IMR-90 (cell line): ENCODE data around the gene ACHE. TPM values are rescaled to one million over a fixed set of nuclear protein-coding genes. Genes with fewer than 3 reads are reported as not detected.

Source experiments
- ATAC-seq: fragments of 200-7000 bp; cut with Tn5 transposase; 2 replicates; pipeline ENCODE4 v1.9.1; 2020; ENCODE audit warnings: low read depth, mild to moderate bottlenecking, moderate library complexity
- BruUV-seq: library from RNA; stranded (reverse); fragments of 400-500 nt; replicated peaks from 2 replicates; lab custom pipeline; 2021; lab: Mats Ljungman, UMichigan
- CTCF ChIA-PET: fragments of 300-600 bp; formaldehyde crosslinking; extraction: SDS; loops from one replicate; lab custom pipeline; 2021; ENCODE audit warnings: antibody characterized with exemption; lab: Yijun Ruan, JAX
- POLR2A ChIA-PET: fragments of 300-600 bp; sonication (Branson Sonifier 250); formaldehyde crosslinking; loops from one replicate; lab custom pipeline; 2022; ENCODE audit warnings: antibody characterized with exemption; ENCODE audit not compliant: unreplicated experiment; lab: Charles Lee
- DNase-seq: peaks from one replicate; pipeline ENCODE4 v3.0.0; 2013
- H2AFZ ChIP-seq: replicated peaks from 2 replicates; pipeline ENCODE3; 2013; ENCODE audit warnings: low read length, mild to moderate bottlenecking; ENCODE audit not compliant: poor library complexity
- H2AK5ac ChIP-seq: 2 replicates; pipeline ENCODE4 v1.6.1; 2013; ENCODE audit warnings: low read depth, low read length, inconsistent platforms
- H2AK9ac ChIP-seq: replicated peaks from 2 replicates; pipeline ENCODE3; 2013; ENCODE audit warnings: mild to moderate bottlenecking, low read depth, low read length, moderate library complexity; ENCODE audit not compliant: poor library complexity
- H2BK120ac ChIP-seq: 2 replicates; pipeline ENCODE4 v1.6.1; 2013; ENCODE audit warnings: low read depth, low read length, inconsistent platforms
- H2BK15ac ChIP-seq: 3 replicates; pipeline ENCODE4 v1.6.1; 2013; ENCODE audit warnings: low read depth, low read length, inconsistent platforms
- H2BK20ac ChIP-seq: 2 replicates; pipeline ENCODE4 v1.6.1; 2013; ENCODE audit warnings: low read depth, mild to moderate bottlenecking, inconsistent platforms, low read length, moderate library complexity
- H2BK5ac ChIP-seq: 2 replicates; pipeline ENCODE4 v1.6.1; 2013; ENCODE audit warnings: mild to moderate bottlenecking, low read depth, low read length, inconsistent platforms; ENCODE audit not compliant: poor library complexity, severe bottlenecking
- H3K14ac ChIP-seq: replicated peaks from 2 replicates; pipeline ENCODE4 v1.6.1; 2013; ENCODE audit warnings: low read depth, low read length, inconsistent platforms
- H3K18ac ChIP-seq: 2 replicates; pipeline ENCODE4 v1.6.1; 2013; ENCODE audit warnings: low read depth, low read length, control low read depth
- H3K23ac ChIP-seq: 2 replicates; pipeline ENCODE4 v1.6.1; 2013; ENCODE audit warnings: low read depth, low read length, inconsistent platforms
- H3K27ac ChIP-seq: 2 replicates; pipeline ENCODE4 v1.5.1; 2013; ENCODE audit warnings: mild to moderate bottlenecking, control low read depth, low read length; ENCODE audit not compliant: insufficient read depth
- H3K27me3 ChIP-seq: 2 replicates; pipeline ENCODE4 v1.6.1; 2013; ENCODE audit warnings: low read length; ENCODE audit not compliant: control insufficient read depth, insufficient read depth
- H3K36me3 ChIP-seq: 2 replicates; pipeline ENCODE4 v1.6.1; 2013; ENCODE audit warnings: low read length, mixed read lengths; ENCODE audit not compliant: control insufficient read depth, insufficient read depth
- H3K4ac ChIP-seq: 2 replicates; pipeline ENCODE4 v1.6.1; 2013; ENCODE audit warnings: low read depth, low read length, inconsistent platforms
- H3K4me1 ChIP-seq: 2 replicates; pipeline ENCODE4 v1.6.1; 2013; ENCODE audit warnings: low read length, mixed read lengths; ENCODE audit not compliant: control insufficient read depth, insufficient read depth
- H3K4me2 ChIP-seq: 2 replicates; pipeline ENCODE4 v1.6.1; 2013; ENCODE audit warnings: low read depth, mild to moderate bottlenecking, control low read depth, low read length, moderate library complexity
- H3K4me3 ChIP-seq: 2 replicates; pipeline ENCODE4 v1.5.1; 2013; ENCODE audit warnings: low read depth, mild to moderate bottlenecking, control low read depth, low read length, moderate library complexity; ENCODE audit not compliant: insufficient read depth
- H3K56ac ChIP-seq: 2 replicates; pipeline ENCODE4 v1.6.1; 2013; ENCODE audit warnings: low read length, inconsistent platforms; ENCODE audit not compliant: insufficient read depth; ENCODE audit errors: extremely low read depth
- H3K79me1 ChIP-seq, 2 experiments: 2 replicates each; pipeline ENCODE4 v1.6.1; 2013; ENCODE audit warnings: low read length in 2 of 2, inconsistent platforms in 1 of 2, low read depth in 1 of 2
- H3K9ac ChIP-seq: 2 replicates; pipeline ENCODE4 v1.6.1; 2013; ENCODE audit warnings: low read depth, low read length, control low read depth
- H3K9me1 ChIP-seq: 2 replicates; pipeline ENCODE4 v1.6.1; 2013; ENCODE audit warnings: low read length, inconsistent platforms; ENCODE audit not compliant: insufficient read depth
- H3K9me3 ChIP-seq: 2 replicates; pipeline ENCODE4 v1.6.1; 2013; ENCODE audit warnings: low read length; ENCODE audit not compliant: control insufficient read depth, insufficient read depth
- H4K20me1 ChIP-seq: 2 replicates; pipeline ENCODE4 v1.6.1; 2013; ENCODE audit warnings: low read length, inconsistent platforms; ENCODE audit not compliant: insufficient read depth
- H4K5ac ChIP-seq: 2 replicates; pipeline ENCODE4 v1.6.1; 2013; ENCODE audit warnings: mild to moderate bottlenecking, low read depth, low read length, control low read depth
- H4K8ac ChIP-seq, 2 experiments: 2 replicates each; pipeline ENCODE4 v1.6.1; 2013; ENCODE audit warnings: low read depth in 2 of 2, low read length in 2 of 2, control low read depth in 1 of 2, inconsistent platforms in 1 of 2
- H4K91ac ChIP-seq: 2 replicates; pipeline ENCODE4 v1.6.1; 2013; ENCODE audit warnings: low read depth, low read length, inconsistent platforms; ENCODE audit not compliant: insufficient read depth
- BHLHE40 ChIP-seq: fragments of 150-350 bp; IDR thresholded peaks from 2 replicates; pipeline ENCODE4 v1.6.1; 2016; ENCODE audit warnings: mild to moderate bottlenecking, low read depth, low read length
- CEBPB ChIP-seq: IDR thresholded peaks from 2 replicates; pipeline ENCODE4 v1.6.1; 2012; ENCODE audit warnings: low read depth, low read length, improper control_type of control experiment
- CHD1 ChIP-seq: IDR thresholded peaks from 2 replicates; pipeline ENCODE4 v1.6.1; 2012; ENCODE audit warnings: low read depth, low read length, improper control_type of control experiment
- CTCF ChIP-seq: conservative IDR thresholded peaks from 2 replicates; pipeline ENCODE4 v1.5.1; 2012; ENCODE audit warnings: mild to moderate bottlenecking, low read depth, low read length, improper control_type of control experiment
- ELK1 ChIP-seq: fragments of 150-350 bp; IDR thresholded peaks from 2 replicates; pipeline ENCODE4 v1.6.1; 2016; ENCODE audit warnings: low read depth, mild to moderate bottlenecking, low read length, moderate library complexity, borderline replicate concordance
- FOS ChIP-seq: fragments of 150-350 bp; IDR thresholded peaks from 2 replicates; pipeline ENCODE4 v1.6.1; 2016; ENCODE audit warnings: low read depth, low read length
- MAFK ChIP-seq: IDR thresholded peaks from 2 replicates; pipeline ENCODE4 v1.6.1; 2012; ENCODE audit warnings: low read depth, low read length, improper control_type of control experiment
- MAZ ChIP-seq: IDR thresholded peaks from 2 replicates; pipeline ENCODE4 v1.6.1; 2012; ENCODE audit warnings: low read depth, mild to moderate bottlenecking, low read length, improper control_type of control experiment, moderate library complexity, borderline replicate concordance
- MXI1 ChIP-seq: IDR thresholded peaks from 2 replicates; pipeline ENCODE4 v1.6.1; 2012; ENCODE audit warnings: low read depth, mild to moderate bottlenecking, low read length, moderate library complexity, borderline replicate concordance
- NFE2L2 ChIP-seq: fragments of 150-350 bp; IDR thresholded peaks from 2 replicates; pipeline ENCODE4 v1.6.1; 2016; ENCODE audit warnings: low read depth, mild to moderate bottlenecking, low read length
- POLR2A ChIP-seq: IDR thresholded peaks from 2 replicates; pipeline ENCODE4 v1.6.1; 2012; ENCODE audit warnings: mild to moderate bottlenecking, low read depth, low read length
- RAD21 ChIP-seq: IDR thresholded peaks from 2 replicates; pipeline ENCODE4 v1.6.1; 2012; ENCODE audit warnings: low read length, improper control_type of control experiment
- RCOR1 ChIP-seq: IDR thresholded peaks from 2 replicates; pipeline ENCODE4 v1.6.1; 2012; ENCODE audit warnings: mild to moderate bottlenecking, low read length, improper control_type of control experiment; ENCODE audit not compliant: insufficient replicate concordance
- RFX5 ChIP-seq: IDR thresholded peaks from 2 replicates; pipeline ENCODE4 v1.8.0; 2012; ENCODE audit warnings: low read depth, mild to moderate bottlenecking, low read length, moderate library complexity
- SMC3 ChIP-seq: fragments of 150-350 bp; IDR thresholded peaks from 2 replicates; pipeline ENCODE4 v1.6.1; 2016; ENCODE audit warnings: low read depth, mild to moderate bottlenecking, antibody characterized with exemption, low read length, moderate library complexity
- WGBS, 2 experiments: methylation state at CpG; one replicate each; pipeline versions ENCODE4 v1.1.5 to v1.1.7; 2013; ENCODE audit warnings: missing lambda C conversion rate in 2 of 2; ENCODE audit not compliant: insufficient read length in 1 of 2; ENCODE audit errors: extremely low coverage in 2 of 2; 5-methylcytosine and 5-hydroxymethylcytosine counted together
- dilution Hi-C: fragments of 300-500 bp; cut with HindIII; formaldehyde crosslinking; loops from one replicate; pipeline ENCODE4 v1.14.3; 2018; ENCODE audit warnings: low sequenced_read_pairs; ENCODE audit not compliant: unreplicated experiment
- in situ Hi-C: fragments of 300-500 bp; cut with MboI; formaldehyde crosslinking; loops from 3 replicates; pipeline ENCODE4 v1.14.3; 2019; ENCODE audit warnings: low sequenced_read_pairs, inconsistent platforms, mixed read lengths
- intact Hi-C: fragments of 100-400 bp; cut with micrococcal nuclease; formaldehyde crosslinking; loops from 2 replicates; pipeline ENCODE4 v1.10.0; 2022
- polyA plus RNA-seq, 3 experiments: library from polyadenylated mRNA; depleted of rRNA; stranded (reverse); fragments of >200 nt; gene quantifications; 2 replicates each; pipeline ENCODE4 v1.2.3, GENCODE V29; 2012; ENCODE audit warnings: low replicate concordance in 1 of 3
- total RNA-seq: library from RNA; depleted of rRNA; stranded (reverse); fragments of >200 nt; gene quantifications from 2 replicates; pipeline ENCODE4 v1.2.3, GENCODE V29; 2012
- TF ChIP-seq, protein P1 (sequence below): fragments of 150-350 bp; IDR thresholded peaks from 2 replicates; pipeline ENCODE4 v1.6.1; 2017; ENCODE audit warnings: mild to moderate bottlenecking, antibody characterized with exemption, low read length, low read depth

The ACHE gene
- total and polyA plus RNA-seq, 2 of the 4 experiments (the other 2 are of a cell fraction) = 0.41 TPM; not detected in 1

GRCh38 chr7:100886936-100887515 lies 8.7 kb downstream of the ACHE start:
- H3K4ac ChIP-seq = no peak overlapping the region
- peaks cover 16% of the 10 kb centered on the region for H3K4me1 ChIP-seq
- peaks cover 28 to 58% of the 10 kb centered on the region in 2 experiments for H3K79me1 ChIP-seq
- in situ Hi-C loops (no loop called here), intact Hi-C loops (no loop called here), dilution Hi-C loops (no loop called here)
- no peak overlapping the region for H2BK5ac ChIP-seq
- H4K8ac ChIP-seq = no peak overlapping the region
- H3K14ac ChIP-seq = no peak overlapping the region
- peaks cover 15% of the 10 kb centered on the region; the same call in 1 of the 2 replicates for H4K20me1 ChIP-seq
- no peak overlapping the region for H2BK120ac ChIP-seq
- no peak overlapping the region for H3K27ac ChIP-seq
- H2AK5ac ChIP-seq = no peak overlapping the region
- no peak overlapping the region for H2BK20ac ChIP-seq
- H3K4me2 ChIP-seq = no peak overlapping the region
- no TSS peak for BruUV-seq
- no peak overlapping the region for H3K18ac ChIP-seq
- H3K56ac ChIP-seq = no peak overlapping the region
- no peak overlapping the region for H4K91ac ChIP-seq
- no peak overlapping the region for H2AK9ac ChIP-seq
- H3K9me1 ChIP-seq = peaks cover 3% of the 10 kb centered on the region; the same call in 1 of the 2 replicates
- H3K27me3 ChIP-seq = no peaks in the 10 kb centered on the region
- H3K36me3 ChIP-seq = peaks cover 63% of the 10 kb centered on the region
- no peak overlapping the region for H2BK15ac ChIP-seq
- no peak overlapping the region for H3K23ac ChIP-seq
- POLR2A ChIA-PET = interaction anchor here (0.9 to 1.4 kb wide), 2 partner anchors 11 to 12 kb away, joined by 3 to 4 read pairs; partner anchors contain the start of gene SRRT
- no peaks in the 10 kb centered on the region for H3K9me3 ChIP-seq
- 80% methylated on average over 13 of the region's 25 CpGs; no CpG with 5 or more reads in 1 of the 2 experiments for WGBS, 2 experiments
- no peak overlapping the region for H3K9ac ChIP-seq
- no peak for ATAC-seq
- no peak overlapping the region for H2AFZ ChIP-seq
- no peak for TF ChIP-seq SMC3
- no peak for TF ChIP-seq POLR2A
- no peak for TF ChIP-seq NFE2L2
- TF ChIP-seq RAD21 = no peak
- no peak for TF ChIP-seq CEBPB
- TF ChIP-seq MXI1 = no peak
- no peak for TF ChIP-seq FOS
- no peak for TF ChIP-seq MAFK
- TF ChIP-seq MAZ = no peak
- TF ChIP-seq BHLHE40 = no peak
- no peak for TF ChIP-seq CTCF
- TF ChIP-seq, protein P1, sequence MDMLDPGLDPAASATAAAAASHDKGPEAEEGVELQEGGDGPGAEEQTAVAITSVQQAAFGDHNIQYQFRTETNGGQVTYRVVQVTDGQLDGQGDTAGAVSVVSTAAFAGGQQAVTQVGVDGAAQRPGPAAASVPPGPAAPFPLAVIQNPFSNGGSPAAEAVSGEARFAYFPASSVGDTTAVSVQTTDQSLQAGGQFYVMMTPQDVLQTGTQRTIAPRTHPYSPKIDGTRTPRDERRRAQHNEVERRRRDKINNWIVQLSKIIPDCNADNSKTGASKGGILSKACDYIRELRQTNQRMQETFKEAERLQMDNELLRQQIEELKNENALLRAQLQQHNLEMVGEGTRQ = no peak
- TF ChIP-seq ELK1 = no peak
- no peak for TF ChIP-seq CHD1
- no peak for TF ChIP-seq RCOR1
- TF ChIP-seq RFX5 = no peak
- no peak overlapping the region for H3K4me3 ChIP-seq
- no peak overlapping the region for H4K5ac ChIP-seq
- CTCF ChIA-PET = no interaction called here
- no peak for DNase-seq
